ENCODE data around the gene TMEM132C.

The TMEM132C gene

DNA sequence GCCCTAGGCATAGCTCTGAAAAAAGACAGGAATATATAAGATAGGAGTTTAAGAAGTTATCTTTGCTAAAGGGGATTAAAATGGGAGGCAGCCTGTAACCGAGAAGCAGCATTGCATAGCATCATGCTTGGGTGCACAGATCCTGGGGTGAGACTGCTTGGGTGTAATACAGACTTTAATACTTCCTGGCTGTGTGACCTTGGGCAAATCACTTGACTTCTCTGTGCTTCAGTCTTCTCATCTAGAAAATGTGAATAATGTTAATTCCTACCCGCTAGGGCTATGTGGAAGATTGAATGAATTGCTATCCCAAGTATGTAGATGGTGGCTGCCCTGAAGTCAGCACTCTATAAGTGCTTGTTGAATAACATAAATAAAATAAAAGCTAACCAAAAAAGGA, 204.5 kb downstream of the TMEM132C start:
- H3K27ac ChIP-seq (ENCODE audit: low read depth, low read length): no peak overlapping the region
- no peak for TF ChIP-seq EZH2phosphoT487 (IDR thresholded peaks at IDR 0.05; ENCODE audit: borderline replicate concordance, low read length)
- TF ChIP-seq, protein P1, sequence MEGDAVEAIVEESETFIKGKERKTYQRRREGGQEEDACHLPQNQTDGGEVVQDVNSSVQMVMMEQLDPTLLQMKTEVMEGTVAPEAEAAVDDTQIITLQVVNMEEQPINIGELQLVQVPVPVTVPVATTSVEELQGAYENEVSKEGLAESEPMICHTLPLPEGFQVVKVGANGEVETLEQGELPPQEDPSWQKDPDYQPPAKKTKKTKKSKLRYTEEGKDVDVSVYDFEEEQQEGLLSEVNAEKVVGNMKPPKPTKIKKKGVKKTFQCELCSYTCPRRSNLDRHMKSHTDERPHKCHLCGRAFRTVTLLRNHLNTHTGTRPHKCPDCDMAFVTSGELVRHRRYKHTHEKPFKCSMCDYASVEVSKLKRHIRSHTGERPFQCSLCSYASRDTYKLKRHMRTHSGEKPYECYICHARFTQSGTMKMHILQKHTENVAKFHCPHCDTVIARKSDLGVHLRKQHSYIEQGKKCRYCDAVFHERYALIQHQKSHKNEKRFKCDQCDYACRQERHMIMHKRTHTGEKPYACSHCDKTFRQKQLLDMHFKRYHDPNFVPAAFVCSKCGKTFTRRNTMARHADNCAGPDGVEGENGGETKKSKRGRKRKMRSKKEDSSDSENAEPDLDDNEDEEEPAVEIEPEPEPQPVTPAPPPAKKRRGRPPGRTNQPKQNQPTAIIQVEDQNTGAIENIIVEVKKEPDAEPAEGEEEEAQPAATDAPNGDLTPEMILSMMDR (IDR thresholded peaks at IDR 0.05; ENCODE audit: low read depth, low read length, poor library complexity, severe bottlenecking): no peak
- H3K4me3 ChIP-seq (ENCODE audit: low read length): no peak overlapping the region
- H3K9me3 ChIP-seq (ENCODE audit: control insufficient read depth, insufficient read depth, low read length): no peaks in the 10 kb centered on the region
- no peaks in the 10 kb centered on the region for H3F3A ChIP-seq (ENCODE audit: control insufficient read depth, insufficient read depth)
- no peaks in the 10 kb centered on the region for H3K4me1 ChIP-seq (ENCODE audit: control insufficient read depth, low read length)
- no peaks in the 10 kb centered on the region for H3K27me3 ChIP-seq (ENCODE audit: control insufficient read depth, low read length)
- H4K20me1 ChIP-seq (ENCODE audit: control insufficient read depth, insufficient read depth, low read depth, low read length): no peaks in the 10 kb centered on the region
- H3K79me2 ChIP-seq (ENCODE audit: control insufficient read depth, low read length): no peaks in the 10 kb centered on the region
- no peaks in the 10 kb centered on the region for H3K9me2 ChIP-seq (replicated peaks; ENCODE audit: control insufficient read depth, low read length)
- no peak overlapping the region for H3K4me2 ChIP-seq (ENCODE audit: low read length)
- H3K36me3 ChIP-seq (ENCODE audit: control insufficient read depth, low read length): no peaks in the 10 kb centered on the region

DNA sequence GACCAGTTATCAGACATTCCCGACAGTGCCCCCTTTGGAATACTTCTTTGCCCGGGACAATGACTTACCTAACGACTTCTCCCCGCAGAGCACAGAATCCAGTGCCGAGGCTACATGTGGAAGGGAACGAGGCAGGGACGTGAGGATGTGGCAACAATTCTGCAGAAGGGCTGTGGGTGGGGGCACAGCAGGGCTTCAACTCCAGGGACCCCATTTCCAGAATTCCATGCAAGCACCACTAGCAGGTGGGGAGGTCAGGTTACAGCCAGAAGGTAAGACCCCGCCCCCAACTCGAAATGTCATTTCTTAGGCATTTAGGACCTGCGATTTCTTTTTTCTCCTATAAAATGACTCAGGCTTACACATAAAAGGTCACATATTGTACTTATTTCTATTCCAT, 207.9 kb downstream of the TMEM132C start:
- H3K9me3 ChIP-seq (ENCODE audit: control insufficient read depth, insufficient read depth, low read length): no peaks in the 10 kb centered on the region
- no peaks in the 10 kb centered on the region for H3K36me3 ChIP-seq (ENCODE audit: control insufficient read depth, low read length)
- H3K27me3 ChIP-seq (ENCODE audit: control insufficient read depth, low read length): no peaks in the 10 kb centered on the region
- no peaks in the 10 kb centered on the region for H3K79me2 ChIP-seq (ENCODE audit: control insufficient read depth, low read length)
- H3K4me3 ChIP-seq (ENCODE audit: low read length): no peak overlapping the region
- H3K9me2 ChIP-seq (replicated peaks; ENCODE audit: control insufficient read depth, low read length): no peaks in the 10 kb centered on the region
- H3K27ac ChIP-seq (ENCODE audit: low read depth, low read length): no peak overlapping the region
- H3F3A ChIP-seq (ENCODE audit: control insufficient read depth, insufficient read depth): no peaks in the 10 kb centered on the region
- no peaks in the 10 kb centered on the region for H3K4me1 ChIP-seq (ENCODE audit: control insufficient read depth, low read length)
- H3K4me2 ChIP-seq (ENCODE audit: low read length): no peak overlapping the region
- no peak for TF ChIP-seq EZH2phosphoT487 (IDR thresholded peaks at IDR 0.05; ENCODE audit: borderline replicate concordance, low read length)
- TF ChIP-seq, protein P1 (IDR thresholded peaks at IDR 0.05; ENCODE audit: low read depth, low read length, poor library complexity, severe bottlenecking): no peak
- H4K20me1 ChIP-seq (ENCODE audit: control insufficient read depth, insufficient read depth, low read depth, low read length): no peaks in the 10 kb centered on the region

DNA sequence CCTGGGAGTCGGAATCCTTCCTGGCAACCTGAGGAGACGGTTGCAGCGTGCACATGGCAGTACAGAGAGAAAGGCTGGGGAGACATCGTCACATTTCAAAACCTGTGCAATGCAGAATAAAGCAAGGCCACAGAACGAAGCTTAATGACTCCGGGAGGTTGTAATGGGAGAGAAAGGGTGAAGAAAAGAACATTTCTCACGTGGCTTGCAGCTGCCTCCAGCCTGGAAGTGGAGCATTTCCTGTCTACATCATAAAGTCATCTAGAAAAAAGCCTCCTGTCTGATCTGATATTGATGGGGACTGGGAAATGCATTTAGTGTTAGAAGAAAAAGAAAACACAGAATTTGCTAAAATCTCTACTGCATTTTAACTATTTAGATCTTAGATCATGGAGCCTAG, 209.3 kb downstream of the TMEM132C start:
- no peaks in the 10 kb centered on the region for H4K20me1 ChIP-seq (ENCODE audit: control insufficient read depth, insufficient read depth, low read depth, low read length)
- H3K36me3 ChIP-seq (ENCODE audit: control insufficient read depth, low read length): no peaks in the 10 kb centered on the region
- H3K4me3 ChIP-seq (ENCODE audit: low read length): no peak overlapping the region
- H3K27me3 ChIP-seq (ENCODE audit: control insufficient read depth, low read length): no peaks in the 10 kb centered on the region
- no peaks in the 10 kb centered on the region for H3K9me3 ChIP-seq (ENCODE audit: control insufficient read depth, insufficient read depth, low read length)
- H3K27ac ChIP-seq (ENCODE audit: low read depth, low read length): no peak overlapping the region
- no peaks in the 10 kb centered on the region for H3K4me1 ChIP-seq (ENCODE audit: control insufficient read depth, low read length)
- H3K4me2 ChIP-seq (ENCODE audit: low read length): no peak overlapping the region
- no peaks in the 10 kb centered on the region for H3F3A ChIP-seq (ENCODE audit: control insufficient read depth, insufficient read depth)
- no peaks in the 10 kb centered on the region for H3K9me2 ChIP-seq (replicated peaks; ENCODE audit: control insufficient read depth, low read length)
- TF ChIP-seq, protein P1 (IDR thresholded peaks at IDR 0.05; ENCODE audit: low read depth, low read length, poor library complexity, severe bottlenecking): no peak
- no peak for TF ChIP-seq EZH2phosphoT487 (IDR thresholded peaks at IDR 0.05; ENCODE audit: borderline replicate concordance, low read length)
- no peaks in the 10 kb centered on the region for H3K79me2 ChIP-seq (ENCODE audit: control insufficient read depth, low read length)

Data from DOHH2 (cell line).